HepG2 (cell line): ENCODE results near the gene SPATA25.

Experiments used
- GATAD2A ChIP-seq: IDR thresholded peaks from 2 replicates; pipeline ENCODE4 v1.6.1; 2016
- MAFF ChIP-seq: IDR thresholded peaks from 2 replicates; pipeline ENCODE4 v1.6.1; 2011; ENCODE audit warnings: low read depth, low read length, improper control_type of control experiment
- MAFG ChIP-seq: sonication (generic); formaldehyde crosslinking; IDR thresholded peaks from 2 replicates; pipeline ENCODE4 v1.5.1; 2020; ENCODE audit warnings: mild to moderate bottlenecking, missing genetic modification reagents
- TF ChIP-seq, protein P1 (sequence below): IDR thresholded peaks from 2 replicates; pipeline ENCODE4 v1.6.1; 2012; ENCODE audit warnings: inconsistent platforms

- TF ChIP-seq, protein P1, sequence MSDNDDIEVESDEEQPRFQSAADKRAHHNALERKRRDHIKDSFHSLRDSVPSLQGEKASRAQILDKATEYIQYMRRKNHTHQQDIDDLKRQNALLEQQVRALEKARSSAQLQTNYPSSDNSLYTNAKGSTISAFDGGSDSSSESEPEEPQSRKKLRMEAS, result no peak
- TF ChIP-seq MAFF (no peak), MAFG (CRISPR knock-in tag) (no peak), GATAD2A (CRISPR knock-in tag) (no peak)
Observed at GRCh38 chr20:45935416-45936046, 48.1 kb upstream of the SPATA25 start.
